Limb (tissue), 2 donors: ENCODE data around the gene ANO2.

ENCODE experiments used
- DNase-seq, 2 donors: peaks; one replicate each; pipeline ENCODE4 v3.0.0-alpha.2; 2016; ENCODE audit errors: extremely low spot score in 2 of 2

Gene ANO2

GRCh38 chr12:5916785-5917290 lies 28.2 kb downstream of the ANO2 start:
- DNase-seq: no peak

DNA sequence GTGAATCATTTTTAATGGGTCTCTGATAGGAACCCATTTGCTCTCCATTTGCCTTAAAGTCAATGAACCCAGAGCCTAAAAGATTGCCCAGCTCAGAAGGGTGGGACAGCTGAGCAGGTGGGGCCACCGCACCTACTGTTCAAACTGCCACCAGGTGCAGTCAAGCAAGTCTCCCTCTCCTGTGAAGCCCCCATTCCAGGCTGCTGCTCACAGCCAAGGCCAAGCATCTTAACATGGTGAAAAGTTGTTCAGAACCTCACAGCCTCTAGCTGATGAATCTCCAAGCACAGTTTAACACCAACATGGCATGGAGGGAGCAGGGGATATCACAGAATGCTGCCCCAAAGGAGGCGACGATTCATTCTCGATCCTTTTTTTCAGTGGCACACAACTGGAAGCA lies 29.5 kb downstream of the ANO2 start:
- DNase-seq: no peak

DNA sequence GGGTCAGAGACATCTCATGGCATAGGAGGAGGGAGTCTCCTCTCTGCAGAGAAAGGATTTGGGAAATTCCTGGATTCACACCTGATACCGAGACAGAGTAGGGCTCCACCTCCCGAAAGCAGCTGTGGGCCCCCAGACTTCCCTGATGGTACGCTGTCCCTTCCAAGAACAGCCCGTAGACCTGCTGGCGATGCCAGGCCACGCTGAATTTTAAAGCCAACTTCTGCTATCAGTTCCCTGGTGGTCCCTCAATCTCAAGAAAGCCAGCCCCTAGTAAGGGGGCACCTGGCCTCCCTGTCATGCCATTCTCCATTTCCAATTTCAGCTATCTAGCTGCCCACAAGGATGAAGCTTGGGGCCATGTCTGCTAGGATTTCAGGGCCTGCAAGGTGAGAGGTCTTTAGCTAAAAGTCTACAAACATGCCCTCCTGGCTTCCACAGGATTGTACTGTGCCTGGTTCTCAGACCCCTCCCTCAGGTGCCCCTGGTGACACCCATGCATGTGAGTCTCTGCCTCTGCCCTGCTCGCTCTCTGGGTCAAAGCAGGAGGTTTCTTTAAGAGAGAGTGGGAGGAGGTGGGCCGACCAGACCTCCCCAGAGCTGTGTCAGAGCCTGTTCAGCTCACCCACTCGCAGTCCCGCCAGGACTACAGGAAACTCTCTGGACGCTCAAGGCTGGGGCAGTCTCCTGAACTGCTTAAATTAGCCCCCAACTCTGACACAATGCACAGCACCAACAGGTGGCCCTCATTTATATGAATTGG lies 30.5 kb downstream of the ANO2 start:
- no peak for DNase-seq

DNA sequence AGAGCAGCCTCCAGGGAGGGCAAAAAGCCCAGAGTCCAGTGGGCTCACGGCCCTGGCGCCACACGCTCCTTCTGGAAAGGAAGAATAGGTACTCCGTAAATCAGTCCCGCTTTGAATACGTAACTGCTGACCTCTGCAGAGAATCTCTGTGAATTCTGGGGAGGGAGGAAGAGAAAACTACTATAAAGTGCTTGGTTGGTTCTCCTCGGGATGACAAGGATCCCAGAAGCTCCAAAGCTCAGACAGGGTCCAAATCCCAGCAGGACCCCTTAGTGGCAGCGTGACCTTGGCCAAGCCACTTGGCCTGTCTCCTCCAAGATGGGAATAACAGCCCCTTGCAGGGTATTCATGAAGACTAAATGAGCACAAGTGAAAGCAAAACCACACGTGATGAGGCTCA lies 31.7 kb downstream of the ANO2 start:
- no peak for DNase-seq

GRCh38 chr12:5912437-5913334 lies 32.4 kb downstream of the ANO2 start:
- no peak for DNase-seq

- no peak for DNase-seq
Measured at GRCh38 chr12:5912011-5912410, 33.0 kb downstream of the ANO2 start.

DNA sequence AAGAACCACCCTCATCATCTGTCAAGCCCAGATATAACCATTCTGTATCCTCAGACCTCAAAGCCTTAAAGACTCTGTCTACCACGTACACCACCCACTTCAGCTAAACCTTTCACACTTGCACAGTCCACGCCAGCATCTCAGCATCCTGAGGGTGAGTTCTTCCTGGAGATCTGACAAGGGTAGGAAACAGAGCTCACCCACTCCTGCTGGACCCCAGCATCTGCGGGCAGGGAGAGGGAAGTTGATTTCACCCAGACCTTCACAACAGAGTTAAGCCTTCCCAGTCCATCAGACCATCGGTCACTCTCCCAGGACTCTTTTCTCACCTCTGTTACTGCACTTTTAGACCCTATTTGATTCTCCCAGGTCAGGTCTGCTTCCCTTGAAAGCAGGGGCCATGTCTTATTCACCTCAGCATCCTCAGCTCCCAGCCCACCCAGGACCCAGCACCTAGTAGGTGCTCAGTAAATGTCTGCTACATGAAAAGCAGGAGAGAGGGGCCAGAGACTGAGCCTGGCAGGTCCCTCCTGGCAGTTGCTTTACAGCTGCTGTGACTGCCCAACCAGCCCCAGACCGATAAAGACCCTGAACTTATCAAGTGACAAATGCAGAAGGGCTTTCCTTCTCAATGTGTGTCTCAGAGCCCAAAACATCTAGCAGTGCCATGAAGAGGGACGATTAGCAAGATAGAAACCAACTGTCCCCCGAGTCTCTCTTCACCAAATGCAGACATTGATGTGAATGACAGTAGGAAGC lies 34.1 kb downstream of the ANO2 start:
- DNase-seq: no peak

GRCh38 chr12:5909560-5909959 lies 35.5 kb downstream of the ANO2 start:
- DNase-seq: peak in 1 of 2 donors; percentile 5

DNA sequence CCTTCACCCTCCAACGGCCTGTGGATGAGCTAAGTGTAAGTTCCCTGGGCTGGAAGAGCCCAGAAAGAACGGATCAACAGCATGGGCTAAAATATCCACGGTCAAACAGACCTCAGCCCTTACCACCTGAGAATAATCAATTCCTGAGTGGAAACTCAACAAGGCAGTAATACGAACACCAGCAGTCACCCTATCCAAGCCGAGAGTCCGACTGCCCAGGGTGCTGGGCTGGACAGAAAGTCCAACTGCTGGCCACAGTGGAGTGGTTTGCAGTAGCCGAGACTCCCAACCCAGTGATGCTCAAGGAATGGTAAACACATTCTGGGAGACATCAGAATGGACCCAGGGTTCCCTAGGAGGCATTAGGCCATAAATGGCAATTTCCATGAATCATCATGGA lies 36.8 kb downstream of the ANO2 start:
- peak in 1 of 2 donors; percentile 5 for DNase-seq

DNA sequence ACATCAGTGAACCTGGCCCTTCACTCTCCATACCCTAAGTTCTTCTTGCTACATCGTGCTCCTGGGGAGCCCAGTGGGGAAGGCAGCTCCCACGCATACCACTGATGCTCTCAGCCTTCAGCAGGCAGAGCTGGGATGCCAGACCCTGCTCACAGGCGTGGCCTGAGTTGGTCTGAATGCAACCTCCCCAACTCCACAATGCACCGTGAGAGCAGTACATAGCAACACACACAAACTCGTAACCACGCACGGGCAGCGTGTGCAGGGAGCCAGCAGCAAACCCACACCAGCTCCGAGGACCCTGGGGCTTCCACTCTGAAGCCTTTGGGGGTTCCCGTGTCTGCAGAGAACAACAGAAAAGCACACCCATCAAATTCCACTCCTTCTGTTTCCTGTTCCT lies 37.3 kb downstream of the ANO2 start:
- DNase-seq: peak in 1 of 2 donors; percentile 5

DNA sequence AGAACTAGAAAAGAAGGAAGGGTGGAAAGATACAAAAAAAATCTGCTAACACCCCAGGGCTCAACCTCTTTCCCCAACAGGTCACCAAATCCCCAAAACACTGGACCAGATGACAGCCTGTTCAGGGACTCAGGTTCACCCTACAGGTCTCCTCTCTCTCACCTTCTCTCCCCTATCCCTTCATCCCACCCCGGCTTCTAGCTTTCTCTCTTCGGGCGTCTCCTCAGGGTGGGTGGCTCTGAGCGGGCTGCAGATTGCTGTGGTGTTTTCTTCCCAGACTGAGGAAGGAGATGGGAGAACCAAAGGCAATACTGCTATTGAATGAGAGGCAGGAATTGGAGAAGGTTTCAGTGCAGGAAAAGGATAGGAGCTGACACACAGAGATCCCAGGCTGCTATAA lies 39.3 kb downstream of the ANO2 start:
- peak in 1 of 2 donors; percentile 4 for DNase-seq

GRCh38 chr12:5904969-5905368 lies 40.1 kb downstream of the ANO2 start:
- no peak for DNase-seq

DNA sequence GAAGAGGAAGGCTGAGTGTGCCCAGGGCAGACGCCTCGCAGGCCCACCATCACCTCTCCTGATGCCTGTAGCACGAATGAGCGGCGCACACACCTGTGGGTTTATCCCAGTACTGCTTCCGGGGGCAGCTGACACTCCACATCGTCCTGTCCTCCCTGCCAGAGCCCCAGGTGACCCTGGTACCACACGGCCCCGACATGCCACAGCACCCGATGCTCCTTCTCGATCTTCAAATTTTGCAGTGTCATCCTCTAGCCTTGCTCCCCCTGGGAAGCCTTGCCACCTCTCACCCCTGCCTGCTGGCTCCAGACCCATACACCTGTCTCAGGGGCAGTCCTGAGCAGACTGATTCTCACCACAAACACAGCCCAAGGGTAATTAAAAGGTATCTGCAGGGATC lies 40.6 kb downstream of the ANO2 start:
- no peak for DNase-seq

DNA sequence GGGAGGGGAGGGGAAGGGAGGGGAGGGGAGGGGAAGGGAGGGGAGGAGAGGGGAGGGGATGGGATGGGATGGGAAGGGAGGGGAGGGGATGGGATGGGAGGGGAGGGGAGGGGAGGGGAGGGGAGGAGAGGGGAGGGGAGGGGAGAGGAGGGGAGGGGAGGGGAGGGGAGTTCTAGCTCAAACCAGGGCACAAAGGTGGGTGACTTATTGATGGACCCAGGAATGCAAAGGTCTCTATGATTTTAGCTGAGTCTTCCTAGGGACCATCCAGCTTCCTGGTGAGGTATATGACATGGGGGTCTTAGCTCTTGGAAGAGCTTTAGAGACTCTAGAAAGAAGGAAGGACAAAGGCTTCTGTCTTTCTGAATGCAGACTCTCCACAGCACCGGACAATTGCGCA lies 42.3 kb downstream of the ANO2 start:
- no peak for DNase-seq

DNA sequence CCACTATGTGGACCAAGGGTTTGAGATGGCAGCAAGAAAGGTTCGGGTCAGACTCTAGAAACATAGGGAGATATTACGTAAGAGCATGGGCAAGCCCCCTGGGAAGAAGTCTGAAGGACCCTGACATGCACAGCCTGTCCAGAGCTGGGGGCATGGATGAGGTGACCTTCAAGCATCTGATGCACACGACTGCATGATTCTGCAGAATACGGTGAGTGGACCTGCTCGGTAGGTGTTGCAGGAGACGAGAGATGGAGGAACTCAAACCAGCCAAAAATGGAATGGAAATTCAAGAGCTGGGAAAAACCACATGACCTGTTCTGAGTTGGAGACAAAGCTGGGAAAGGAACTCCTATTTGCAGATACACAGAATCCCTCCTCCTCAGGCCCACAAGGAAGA lies 43.6 kb downstream of the ANO2 start:
- DNase-seq: peak in 1 of 2 donors; percentile 9

DNA sequence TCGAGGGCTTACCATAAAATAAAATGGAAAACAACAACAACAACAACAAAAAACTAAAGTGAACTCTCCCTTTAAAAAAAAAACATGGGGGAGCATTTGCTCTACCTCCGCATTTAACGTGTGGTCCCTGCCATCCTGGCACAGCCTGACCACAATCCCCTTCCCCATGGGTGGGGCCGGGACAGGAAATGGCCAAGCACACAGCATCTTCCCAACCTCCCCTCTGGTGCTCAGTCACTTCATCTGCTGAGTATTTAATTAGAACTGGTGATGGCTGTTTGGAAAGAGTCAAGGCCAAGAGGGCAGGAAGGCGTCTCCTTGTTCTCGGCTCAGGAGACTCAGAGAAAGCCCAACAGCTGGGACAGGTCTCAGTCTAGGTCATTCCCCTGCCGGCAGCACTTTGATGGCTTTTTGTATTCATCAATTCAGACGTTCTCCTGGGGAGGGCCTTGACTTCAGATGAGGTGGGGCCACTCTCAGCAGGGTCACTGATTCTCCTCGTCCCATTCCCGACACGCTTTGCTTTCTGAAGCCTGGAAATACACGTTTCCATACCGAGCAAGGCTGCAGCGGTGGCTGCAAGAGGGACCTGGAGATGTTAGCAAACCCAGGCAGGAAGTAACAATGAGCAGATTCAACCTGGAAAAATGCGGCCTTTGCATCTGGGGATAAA lies 44.4 kb downstream of the ANO2 start:
- DNase-seq: peak in 1 of 2 donors; percentile 6

GRCh38 chr12:5900076-5900475 lies 45.0 kb downstream of the ANO2 start:
- DNase-seq: peak in 1 of 2 donors; percentile 6

GRCh38 chr12:5899675-5900074 lies 45.4 kb downstream of the ANO2 start:
- no peak for DNase-seq

- DNase-seq: no peak
Measured at GRCh38 chr12:5898874-5899273, 46.2 kb downstream of the ANO2 start.

DNA sequence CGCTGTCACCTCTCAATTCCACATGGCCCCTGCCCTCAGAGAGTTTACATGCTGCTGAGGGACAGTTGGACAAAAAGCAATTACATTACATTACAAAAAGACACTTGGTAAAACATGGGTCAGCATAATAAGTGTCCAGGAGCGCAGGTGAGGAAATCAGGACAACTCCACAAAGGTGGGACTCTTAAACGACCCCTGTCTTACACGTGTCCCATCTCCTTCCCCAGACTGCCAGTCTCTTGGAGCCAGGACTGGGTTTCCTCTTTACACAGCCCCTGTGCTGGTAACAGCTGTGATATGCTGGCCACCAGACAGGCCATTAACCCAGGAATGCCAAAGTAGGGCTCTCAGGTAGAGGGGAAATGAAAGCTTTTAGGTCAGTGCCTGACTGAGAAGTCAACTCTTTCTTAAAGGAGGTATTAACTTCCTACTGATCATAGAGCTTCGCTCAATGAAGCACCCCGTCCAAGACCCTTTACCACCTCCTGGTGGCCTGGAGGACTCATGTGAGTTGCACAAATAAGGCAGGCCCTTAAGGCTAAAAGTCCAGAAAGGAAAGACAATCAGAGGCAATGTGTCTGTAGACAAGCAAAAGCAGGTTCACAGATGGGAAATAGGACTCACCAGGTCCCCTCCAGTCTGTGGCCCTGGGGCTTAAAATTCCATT lies 55.5 kb downstream of the ANO2 start:
- DNase-seq: no peak
